Stimulated activated naive CD8-positive, alpha-beta T cell treated with anti-CD3 and anti-CD28 coated beads, Interleukin-15, Interleukin-2, amounts not matched to agents 100 ng/mL and 50 ng/mL, for 24 hours (primary cell): ENCODE measurements around the gene TNRC6C.
"Not testable (repeated sequence)": the region's sequence is repeated elsewhere in the genome, so short reads cannot be mapped to it uniquely, and the experiment has no call there.

ENCODE experiments used
- H3K27ac Mint-ChIP-seq: one replicate; pipeline ENCODE4 v1.8.0; 2021; ENCODE audit warnings: mild to moderate bottlenecking, mixed read lengths
- H3K27me3 Mint-ChIP-seq: one replicate; pipeline ENCODE4 v1.8.0; 2021; ENCODE audit warnings: mixed read lengths
- H3K36me3 Mint-ChIP-seq: one replicate; pipeline ENCODE4 v1.8.0; 2021; ENCODE audit warnings: low read depth, mixed read lengths
- H3K4me1 Mint-ChIP-seq: one replicate; pipeline ENCODE4 v1.8.0; 2021; ENCODE audit warnings: low read depth, mixed read lengths
- H3K4me3 Mint-ChIP-seq: one replicate; pipeline ENCODE4 v1.8.0; 2021; ENCODE audit warnings: mild to moderate bottlenecking, mixed read lengths
- H3K9me3 Mint-ChIP-seq: one replicate; pipeline ENCODE4 v1.8.0; 2021; ENCODE audit warnings: mixed read lengths

TNRC6C gene

DNA sequence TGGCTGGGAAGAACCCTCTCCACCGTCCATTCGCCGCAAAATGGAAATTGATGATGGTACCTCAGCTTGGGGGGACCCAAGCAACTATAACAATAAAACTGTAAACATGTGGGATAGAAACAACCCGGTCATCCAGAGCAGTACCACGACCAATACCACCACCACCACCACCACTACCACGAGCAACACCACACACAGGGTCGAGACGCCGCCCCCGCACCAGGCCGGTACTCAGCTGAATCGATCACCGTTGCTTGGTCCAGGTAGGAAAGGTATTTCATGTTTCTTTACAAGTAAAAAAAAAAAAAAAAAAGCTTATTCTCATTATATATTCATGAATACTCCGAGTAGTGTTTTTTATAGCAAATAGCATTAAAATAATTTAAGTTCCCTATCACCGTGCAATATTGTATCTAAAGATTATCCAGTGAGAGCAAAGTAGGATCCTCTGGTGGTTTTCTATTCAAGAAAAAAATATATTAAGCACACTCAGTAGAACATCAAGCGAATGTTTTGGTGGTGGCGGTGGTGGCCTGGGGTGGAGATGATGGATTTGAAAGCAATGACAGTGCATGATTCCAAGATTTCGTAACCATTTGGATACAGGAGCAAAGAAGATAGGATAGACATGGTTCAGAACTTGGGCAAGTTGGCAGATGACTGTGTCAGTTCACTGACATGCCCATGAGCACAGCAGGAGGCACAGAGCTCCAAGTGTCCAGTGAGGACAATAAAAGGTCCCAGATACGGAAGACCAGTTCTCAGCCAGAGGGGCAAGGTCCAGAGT, 92.9 kb downstream of the TNRC6C start:
- H3K4me3 Mint-ChIP-seq, result no peak overlapping the region
- H3K27me3 Mint-ChIP-seq, result no peaks in the 10 kb centered on the region
- no peaks in the 10 kb centered on the region for H3K9me3 Mint-ChIP-seq
- peaks cover 4% of the 10 kb centered on the region for H3K4me1 Mint-ChIP-seq
- H3K27ac Mint-ChIP-seq, result no peak overlapping the region
- peaks cover 42% of the 10 kb centered on the region for H3K36me3 Mint-ChIP-seq

DNA sequence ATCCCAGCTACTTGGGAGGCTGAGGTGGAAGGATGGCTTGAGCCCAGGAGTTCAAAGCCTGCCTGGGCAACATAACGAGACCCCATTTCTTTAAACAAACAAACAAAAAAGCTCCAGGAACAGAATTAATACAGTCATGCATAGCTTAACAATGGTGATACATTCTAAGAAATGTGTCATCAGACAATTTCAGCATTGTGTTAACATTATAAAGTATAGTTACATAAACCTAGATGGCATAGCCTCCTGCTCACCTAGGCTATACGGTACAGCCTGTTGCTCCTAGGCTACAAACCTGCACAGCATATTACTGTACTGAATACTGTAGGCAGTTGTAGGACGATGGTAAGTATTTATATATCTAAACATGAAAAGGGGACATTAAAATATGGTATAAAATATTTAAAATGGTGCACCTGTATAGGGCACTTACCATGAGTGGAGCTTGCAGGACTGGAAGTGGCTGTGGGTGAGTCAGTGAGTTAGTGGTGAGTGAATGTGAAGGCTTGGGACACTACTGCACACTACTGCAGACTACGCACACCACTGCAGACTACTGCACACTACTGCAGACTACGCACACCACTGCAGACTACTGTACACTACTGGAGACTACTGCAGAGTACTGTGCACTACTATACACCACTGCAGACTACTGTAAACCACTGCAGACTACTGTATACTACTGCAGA, 95.4 kb downstream of the TNRC6C start:
- H3K4me1 Mint-ChIP-seq, result no peaks in the 10 kb centered on the region

DNA sequence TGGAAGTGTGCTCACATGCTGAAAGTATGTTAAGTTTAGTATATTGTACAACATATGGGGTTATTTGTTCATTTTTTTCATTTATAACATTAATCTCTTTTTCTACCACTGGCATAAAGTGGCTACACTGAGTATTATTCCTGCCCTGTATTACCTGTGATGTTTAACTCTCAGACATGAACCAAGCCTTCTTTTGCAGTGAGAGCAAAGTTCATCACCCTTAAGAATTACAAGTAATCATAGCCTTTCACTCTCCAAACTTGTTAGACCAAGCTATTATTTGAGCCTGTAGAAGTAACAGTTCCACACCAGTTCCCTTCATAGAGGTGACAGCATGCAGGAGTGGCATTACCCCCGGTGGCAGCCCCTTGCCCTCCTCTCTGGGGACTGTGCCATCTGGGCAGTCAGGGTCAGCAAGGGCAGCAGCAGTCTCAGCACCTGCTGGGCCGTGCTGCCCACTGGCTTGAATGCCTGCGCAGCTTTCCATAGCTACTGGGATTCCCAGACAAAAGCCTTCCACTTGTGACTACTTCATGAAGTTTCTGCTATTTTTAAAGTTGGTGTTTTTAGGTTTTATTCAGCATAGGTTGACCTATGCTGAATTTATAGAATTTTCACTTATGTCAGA, 98.7 kb downstream of the TNRC6C start:
- Mint-ChIP-seq H3K27me3 (no peaks in the 10 kb centered on the region), H3K36me3 (no peaks in the 10 kb centered on the region), H3K27ac (no peak overlapping the region), H3K9me3 (no peaks in the 10 kb centered on the region), H3K4me3 (no peak overlapping the region), H3K4me1 (no peaks in the 10 kb centered on the region)

More for the DNA sequence above, 95.4 kb downstream of the TNRC6C start:
- H3K9me3 Mint-ChIP-seq, result no peaks in the 10 kb centered on the region
- H3K4me3 Mint-ChIP-seq, result no peak overlapping the region
- H3K27me3 Mint-ChIP-seq, result no peaks in the 10 kb centered on the region
- H3K36me3 Mint-ChIP-seq, result peaks cover 28% of the 10 kb centered on the region
- no peak overlapping the region for H3K27ac Mint-ChIP-seq

DNA sequence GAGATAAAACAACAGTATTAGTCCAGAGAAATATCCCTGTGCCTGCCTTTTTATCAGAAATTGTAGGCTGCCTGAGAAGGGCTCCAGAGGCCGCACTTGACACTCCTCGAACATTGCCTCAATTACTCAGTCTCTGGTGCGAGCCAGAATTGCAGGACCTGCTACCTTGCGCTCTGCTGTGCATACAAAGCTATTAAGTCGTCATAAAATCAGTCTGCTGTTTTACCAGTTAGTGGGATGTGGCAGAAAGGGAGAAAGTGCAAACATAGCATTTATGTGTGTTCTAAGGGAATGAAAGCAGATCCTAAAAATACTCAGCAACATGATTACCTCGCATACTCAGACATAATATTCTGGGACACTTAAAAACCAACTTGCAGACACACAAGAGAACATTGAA, 99.5 kb downstream of the TNRC6C start:
- H3K36me3 Mint-ChIP-seq, result no peaks in the 10 kb centered on the region

DNA sequence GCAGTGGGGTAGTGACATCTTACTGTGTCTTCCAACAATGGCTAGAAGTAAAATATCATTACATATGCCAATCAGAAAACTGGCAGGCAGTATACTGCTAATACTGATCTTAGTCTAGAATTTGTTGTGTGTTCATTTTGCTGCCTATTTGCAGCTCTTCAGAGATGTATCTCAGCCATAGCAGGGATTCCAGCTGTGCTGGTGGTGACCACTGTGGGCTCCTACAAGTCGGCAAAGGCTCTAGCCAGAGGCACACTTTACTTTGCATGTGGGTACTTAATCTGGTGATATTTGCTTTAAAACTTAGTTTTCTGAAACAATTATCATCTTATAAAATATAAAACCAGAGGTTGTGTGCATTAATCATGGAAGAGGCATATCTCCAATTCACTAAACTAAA, 100.1 kb downstream of the TNRC6C start:
- no peak overlapping the region for H3K27ac Mint-ChIP-seq
- peaks cover 4% of the 10 kb centered on the region for H3K4me1 Mint-ChIP-seq
- H3K9me3 Mint-ChIP-seq, result no peaks in the 10 kb centered on the region
- H3K27me3 Mint-ChIP-seq, result no peaks in the 10 kb centered on the region
- no peaks in the 10 kb centered on the region for H3K36me3 Mint-ChIP-seq
- H3K4me3 Mint-ChIP-seq, result no peak overlapping the region

More for the DNA sequence above, 99.5 kb downstream of the TNRC6C start:
- Mint-ChIP-seq H3K27me3 (no peaks in the 10 kb centered on the region), H3K4me3 (no peak overlapping the region), H3K9me3 (no peaks in the 10 kb centered on the region), H3K4me1 (no peaks in the 10 kb centered on the region), H3K27ac (no peak overlapping the region)

DNA sequence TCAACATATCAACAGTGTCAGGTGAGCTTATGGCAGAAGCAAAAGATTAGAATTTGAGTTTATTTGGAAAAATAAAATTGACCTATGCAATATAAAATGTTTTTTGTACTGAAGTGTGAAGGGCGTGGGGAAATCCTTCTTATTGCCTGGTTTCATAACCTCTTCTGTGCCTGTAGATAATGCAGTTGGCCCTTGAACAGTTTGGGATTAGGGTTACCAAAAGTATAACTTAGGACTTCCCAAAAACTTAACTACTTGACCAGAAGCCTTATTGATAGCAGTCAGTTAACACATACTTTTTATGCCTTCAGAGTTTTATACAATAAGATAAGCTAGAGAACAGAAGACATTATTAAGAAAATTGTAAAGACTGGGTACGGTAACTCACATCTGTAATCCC, 104.1 kb downstream of the TNRC6C start:
- H3K36me3 Mint-ChIP-seq, result peaks cover 6% of the 10 kb centered on the region
- H3K27ac Mint-ChIP-seq, result no peak overlapping the region
- H3K27me3 Mint-ChIP-seq, result no peaks in the 10 kb centered on the region
- no peaks in the 10 kb centered on the region for H3K9me3 Mint-ChIP-seq
- peaks cover 6% of the 10 kb centered on the region for H3K4me1 Mint-ChIP-seq
- no peak overlapping the region for H3K4me3 Mint-ChIP-seq

DNA sequence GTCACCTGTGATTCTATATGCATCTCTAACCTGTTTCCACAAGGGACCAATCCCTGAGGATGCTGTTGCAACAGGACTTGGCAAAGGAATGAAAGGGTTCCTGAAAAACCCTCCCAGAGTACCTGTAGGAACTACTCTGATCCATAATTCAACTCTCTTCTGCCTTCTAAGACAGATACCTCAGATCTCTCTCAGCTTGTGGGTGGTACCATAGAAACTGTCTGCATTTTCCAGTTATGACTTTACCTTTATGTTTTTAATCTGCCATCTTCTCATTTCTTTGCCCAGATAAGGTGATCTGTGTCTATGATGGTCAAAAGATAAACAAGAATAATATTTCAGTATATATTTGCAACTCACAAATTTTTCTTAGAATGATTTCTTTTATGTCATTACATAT, 105.0 kb downstream of the TNRC6C start:
- Mint-ChIP-seq H3K4me3 (no peak overlapping the region), H3K27me3 (no peaks in the 10 kb centered on the region), H3K27ac (no peak overlapping the region), H3K4me1 (peaks cover 6% of the 10 kb centered on the region), H3K9me3 (no peaks in the 10 kb centered on the region), H3K36me3 (peaks cover 11% of the 10 kb centered on the region)

DNA sequence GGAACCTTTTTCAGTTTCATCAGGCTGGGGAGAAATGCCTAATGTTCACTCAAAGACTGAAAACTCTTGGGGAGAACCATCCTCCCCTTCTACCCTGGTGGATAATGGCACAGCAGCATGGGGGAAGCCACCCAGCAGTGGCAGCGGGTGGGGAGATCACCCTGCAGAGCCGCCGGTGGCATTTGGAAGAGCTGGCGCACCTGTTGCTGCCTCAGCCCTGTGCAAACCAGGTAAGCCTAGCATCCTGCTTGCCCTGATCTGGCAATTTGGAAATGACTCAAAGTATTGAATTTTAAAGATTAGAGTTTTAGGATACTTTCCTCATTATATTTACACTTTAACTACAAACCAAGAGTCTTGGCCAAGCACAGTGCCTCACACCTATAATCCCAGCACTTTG, 106.2 kb downstream of the TNRC6C start:
- H3K36me3 Mint-ChIP-seq, result peaks cover 11% of the 10 kb centered on the region
- no peaks in the 10 kb centered on the region for H3K27me3 Mint-ChIP-seq
- no peak overlapping the region for H3K4me3 Mint-ChIP-seq
- no peaks in the 10 kb centered on the region for H3K9me3 Mint-ChIP-seq
- H3K4me1 Mint-ChIP-seq, result peaks cover 6% of the 10 kb centered on the region
- H3K27ac Mint-ChIP-seq, result peak overlapping the region; percentile 16

DNA sequence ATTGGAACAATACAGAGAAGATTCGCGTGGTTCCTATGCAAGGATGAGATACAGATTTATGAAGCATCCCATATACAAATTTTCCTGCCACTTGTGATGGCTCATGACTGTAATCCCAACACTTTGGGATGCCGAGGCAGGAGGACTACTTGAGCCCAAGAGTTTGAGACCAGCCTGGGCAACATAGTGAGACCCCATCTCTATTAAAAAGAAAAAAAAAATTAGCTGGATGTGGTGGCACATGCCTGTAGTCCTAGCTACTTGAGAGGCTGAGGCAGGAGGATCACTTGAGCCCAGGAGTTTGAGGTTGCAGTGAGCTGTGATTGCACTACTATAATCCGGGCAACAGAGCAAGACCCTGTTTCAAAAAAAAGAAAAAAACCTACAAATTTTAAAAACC, 108.5 kb downstream of the TNRC6C start:
- H3K36me3 Mint-ChIP-seq, result peaks cover 27% of the 10 kb centered on the region
- H3K27me3 Mint-ChIP-seq, H3K9me3 Mint-ChIP-seq, H3K4me3 Mint-ChIP-seq, H3K27ac Mint-ChIP-seq, H3K4me1 Mint-ChIP-seq: not testable (repeated sequence)

DNA sequence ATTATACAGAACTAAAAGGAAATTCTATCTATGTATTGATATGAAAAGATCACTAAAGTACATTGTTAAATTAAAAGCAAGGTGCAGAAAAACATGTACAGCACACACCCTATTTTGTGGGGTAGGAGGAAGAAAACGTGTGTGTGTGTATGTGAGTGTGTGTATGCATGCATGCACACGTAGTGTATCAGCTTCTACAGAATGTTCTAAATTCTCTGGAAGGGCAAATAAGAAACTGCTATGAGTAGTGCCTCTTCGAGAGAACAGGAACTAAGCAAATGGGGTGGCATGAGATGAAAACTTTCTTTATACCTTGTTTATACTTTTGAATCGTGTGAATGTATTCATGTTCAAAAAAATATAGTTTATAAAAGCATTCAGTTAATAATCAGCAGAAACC, 111.2 kb downstream of the TNRC6C start:
- Mint-ChIP-seq H3K4me3 (no peak overlapping the region), H3K36me3 (peaks cover 43% of the 10 kb centered on the region), H3K9me3 (no peaks in the 10 kb centered on the region), H3K27me3 (no peaks in the 10 kb centered on the region), H3K27ac (no peak overlapping the region), H3K4me1 (no peaks in the 10 kb centered on the region)

DNA sequence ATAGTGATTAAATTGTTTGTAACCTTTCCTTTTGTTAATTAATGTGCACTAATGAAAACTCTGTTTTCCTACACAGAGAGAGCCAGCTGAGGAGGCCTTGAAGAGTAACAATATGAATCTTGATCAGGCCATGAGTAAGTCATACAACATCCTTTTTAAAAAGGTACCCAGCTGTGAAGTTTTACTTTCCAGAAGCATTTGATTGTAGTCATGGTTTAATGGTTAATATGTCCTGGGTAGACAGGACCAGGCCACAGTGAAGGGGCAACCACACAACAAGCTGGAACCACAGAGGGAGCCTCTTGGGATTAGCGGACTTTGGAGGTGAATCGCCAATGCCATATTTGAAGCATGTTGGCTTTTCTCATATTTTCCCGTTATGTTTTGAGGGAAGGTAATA, 114.5 kb downstream of the TNRC6C start:
- peaks cover 44% of the 10 kb centered on the region for H3K36me3 Mint-ChIP-seq
- H3K4me3 Mint-ChIP-seq, result no peak overlapping the region
- no peak overlapping the region for H3K27ac Mint-ChIP-seq
- no peaks in the 10 kb centered on the region for H3K4me1 Mint-ChIP-seq
- no peaks in the 10 kb centered on the region for H3K9me3 Mint-ChIP-seq
- no peaks in the 10 kb centered on the region for H3K27me3 Mint-ChIP-seq

DNA sequence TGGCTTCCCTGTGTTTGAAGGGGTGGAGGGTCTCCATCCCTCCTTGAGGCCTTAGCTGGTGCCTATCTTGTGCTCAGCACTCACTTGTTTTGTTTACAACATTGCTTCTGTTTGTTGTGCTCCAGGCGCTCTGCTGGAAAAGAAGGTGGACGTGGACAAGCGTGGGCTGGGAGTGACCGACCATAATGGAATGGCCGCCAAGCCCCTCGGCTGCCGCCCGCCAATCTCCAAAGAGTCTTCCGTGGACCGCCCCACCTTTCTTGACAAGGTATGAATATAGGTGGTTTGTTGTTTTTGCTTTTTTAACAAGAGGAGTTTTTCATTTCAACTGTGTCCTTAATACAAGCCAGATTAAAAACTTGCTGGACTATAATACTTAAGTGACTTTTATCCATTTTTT, 116.5 kb downstream of the TNRC6C start:
- Mint-ChIP-seq H3K4me3 (no peak overlapping the region), H3K27ac (no peak overlapping the region), H3K9me3 (no peaks in the 10 kb centered on the region), H3K36me3 (peaks cover 51% of the 10 kb centered on the region), H3K4me1 (no peaks in the 10 kb centered on the region), H3K27me3 (no peaks in the 10 kb centered on the region)

DNA sequence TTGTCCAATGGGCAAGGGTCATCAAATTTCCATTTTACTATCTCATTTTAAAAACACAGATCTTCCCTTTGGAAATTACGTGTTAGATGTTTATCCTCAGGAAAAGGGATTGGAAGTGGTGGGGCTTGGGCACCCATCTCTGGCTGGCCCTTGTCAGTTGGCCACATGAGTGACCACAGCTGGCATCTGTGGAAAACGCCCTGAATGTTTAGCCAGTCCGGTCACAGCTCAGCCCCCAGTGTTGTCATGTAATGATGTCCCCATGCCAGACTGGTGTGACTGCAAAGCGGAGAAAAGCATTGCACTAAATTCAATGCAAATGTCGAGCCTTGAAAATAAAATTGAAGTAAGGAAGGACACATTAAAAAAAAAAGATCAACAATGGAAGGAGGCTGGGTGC, 117.0 kb downstream of the TNRC6C start:
- H3K4me3 Mint-ChIP-seq, result no peak overlapping the region
- H3K27ac Mint-ChIP-seq, result no peak overlapping the region
- peaks cover 51% of the 10 kb centered on the region for H3K36me3 Mint-ChIP-seq
- H3K27me3 Mint-ChIP-seq, result no peaks in the 10 kb centered on the region
- H3K4me1 Mint-ChIP-seq, result no peaks in the 10 kb centered on the region
- H3K9me3 Mint-ChIP-seq, result no peaks in the 10 kb centered on the region

DNA sequence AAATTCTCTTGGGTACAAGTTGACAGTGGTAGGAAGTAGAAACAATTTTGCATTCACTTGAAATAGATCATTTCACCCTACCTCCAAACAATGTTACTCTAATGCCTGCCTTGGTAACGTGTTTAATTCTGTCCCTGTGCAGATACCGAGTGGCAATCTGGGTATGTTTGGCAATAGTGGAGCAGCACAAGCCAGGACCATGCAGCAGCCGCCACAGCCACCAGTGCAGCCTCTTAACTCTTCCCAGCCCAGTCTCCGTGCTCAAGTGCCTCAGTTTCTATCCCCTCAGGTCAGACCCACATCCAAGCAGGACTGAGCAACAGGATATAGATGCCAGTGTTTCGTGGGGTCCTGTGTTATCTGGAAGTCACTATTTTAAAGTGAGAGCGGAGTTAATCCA, 120.8 kb downstream of the TNRC6C start:
- no peak overlapping the region for H3K27ac Mint-ChIP-seq
- H3K4me3 Mint-ChIP-seq, result no peak overlapping the region
- H3K27me3 Mint-ChIP-seq, result no peaks in the 10 kb centered on the region
- no peaks in the 10 kb centered on the region for H3K9me3 Mint-ChIP-seq
- H3K4me1 Mint-ChIP-seq, result no peaks in the 10 kb centered on the region
- peaks cover 26% of the 10 kb centered on the region for H3K36me3 Mint-ChIP-seq

DNA sequence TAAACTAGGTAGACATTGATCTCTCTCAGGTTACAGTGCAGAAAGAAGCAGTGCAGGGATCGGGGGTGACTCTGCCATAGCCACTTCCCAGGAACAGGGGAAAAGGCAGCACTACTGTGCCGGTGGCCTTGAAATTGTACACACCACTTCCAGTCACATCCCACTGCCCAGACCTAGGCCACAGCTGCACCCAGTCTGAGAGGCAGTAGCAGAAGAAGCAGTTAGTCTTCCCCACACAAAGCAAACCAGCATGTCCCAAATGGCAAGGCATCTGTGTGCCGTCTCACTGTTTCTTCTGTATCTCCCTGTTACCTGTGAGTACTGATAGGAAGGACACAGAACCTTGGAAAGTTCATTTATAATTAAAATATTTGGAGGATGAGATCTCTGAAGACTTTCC, 123.0 kb downstream of the TNRC6C start:
- Mint-ChIP-seq H3K4me1 (no peaks in the 10 kb centered on the region), H3K9me3 (no peaks in the 10 kb centered on the region), H3K4me3 (no peak overlapping the region), H3K36me3 (peaks cover 20% of the 10 kb centered on the region), H3K27me3 (no peaks in the 10 kb centered on the region), H3K27ac (no peak overlapping the region)
